Epidermal melanocyte (primary cell): Measurements from ENCODE around the gene ANKLE1.
A peak's percentile ranks its signal among the peaks of the same experiment; 100 is the strongest.

Source experiments
- DNase-seq: peaks from one replicate; pipeline ENCODE4 v3.0.0; 2011; ENCODE audit warnings: low spot score; ENCODE audit not compliant: insufficient read length

ANKLE1 gene

DNA sequence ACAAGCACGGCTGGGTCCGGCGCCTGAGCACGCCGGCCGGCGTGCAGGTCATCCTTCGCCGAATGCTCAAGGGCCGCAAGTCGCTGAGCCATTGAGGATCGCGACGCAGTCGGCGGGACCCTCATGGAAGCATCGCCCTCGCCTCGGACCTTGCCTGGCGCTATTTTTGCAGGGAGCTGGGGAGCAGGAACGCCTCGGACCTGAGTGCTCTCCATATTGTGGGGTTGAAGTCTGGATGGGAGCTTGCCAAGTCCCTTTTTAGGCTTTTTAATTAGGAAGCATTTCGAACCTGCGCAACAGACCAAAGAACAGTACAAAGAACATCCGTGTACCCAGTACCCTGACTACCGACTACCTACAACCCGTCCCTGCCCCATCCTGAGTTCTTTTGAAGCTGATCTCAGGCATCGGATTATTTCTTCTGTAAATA lies 24.6 kb downstream of the ANKLE1 start:
- no peak for DNase-seq

- no peak for DNase-seq
Observed at GRCh38 chr19:17307876-17308377, 26.2 kb downstream of the ANKLE1 start.

DNA sequence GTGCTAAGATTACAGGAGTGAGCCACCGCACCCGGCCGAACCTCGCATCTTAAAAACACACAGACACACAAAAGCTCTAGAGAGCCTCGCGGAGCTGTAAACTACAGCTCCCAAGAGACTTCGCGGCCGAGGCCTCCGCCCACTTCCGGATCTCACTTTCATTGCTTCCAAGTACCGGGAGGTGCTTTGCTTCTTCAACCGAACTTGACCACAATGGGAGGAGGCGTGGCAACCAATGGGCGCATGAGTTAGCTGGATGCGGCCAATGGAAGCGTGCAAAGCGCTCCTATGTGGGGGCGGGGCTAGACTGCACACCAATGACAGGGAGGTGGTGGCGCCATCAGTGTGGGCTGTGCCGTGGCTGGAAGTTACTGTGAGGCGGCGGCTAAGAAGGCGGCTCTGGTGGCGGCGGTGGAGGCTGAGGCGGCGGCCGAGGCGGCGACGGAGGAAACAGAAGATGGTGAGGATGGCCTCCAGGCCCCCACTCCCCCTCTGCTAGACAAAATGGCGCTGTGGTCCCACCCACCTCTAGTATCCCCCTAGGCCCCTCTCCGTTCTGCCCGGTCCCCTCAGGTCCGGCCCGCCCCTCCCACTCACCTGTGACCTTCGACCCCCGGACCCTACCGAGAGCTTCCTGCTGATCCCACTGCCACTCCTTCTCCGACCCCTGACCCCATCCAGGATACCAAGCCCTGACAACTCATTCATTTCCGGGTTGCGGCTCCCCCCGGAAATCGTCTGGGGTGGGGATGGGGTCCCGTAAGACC lies 27.7 kb downstream of the ANKLE1 start, which contains the start of gene DDA1:
TSS of gene DDA1 (plus strand) at position 366 of the 767 bp plus-strand sequence. CDS start at position 458, 92 bp downstream.
- peak; percentile 98 for DNase-seq

DNA sequence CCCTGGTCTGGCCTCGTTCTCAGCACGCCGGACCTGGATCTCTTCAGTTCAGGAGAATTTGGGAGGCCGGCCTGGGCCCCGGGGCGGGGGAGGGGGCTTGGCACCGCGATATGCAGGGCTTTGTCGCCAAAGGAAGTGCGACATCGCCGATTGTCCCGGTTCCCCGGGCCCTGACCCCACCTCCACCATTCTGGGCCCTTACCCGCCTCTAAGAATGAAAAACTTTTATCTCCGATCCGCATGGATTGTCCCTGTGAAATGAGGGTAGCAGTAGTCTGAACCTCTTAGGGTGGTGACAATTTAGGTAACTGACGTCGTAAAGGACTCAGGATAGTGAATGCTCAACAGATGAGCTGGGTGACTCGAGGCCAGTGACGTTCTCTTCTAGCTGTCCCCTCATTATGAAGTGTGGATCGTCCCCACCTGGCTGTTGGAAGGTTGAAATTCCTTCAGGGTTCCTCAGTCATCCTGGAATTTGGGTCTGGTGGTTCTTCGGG lies 28.3 kb downstream of the ANKLE1 start:
- DNase-seq: no peak

- no peak for DNase-seq
Observed at GRCh38 chr19:17311455-17312188, 29.9 kb downstream of the ANKLE1 start.

DNA sequence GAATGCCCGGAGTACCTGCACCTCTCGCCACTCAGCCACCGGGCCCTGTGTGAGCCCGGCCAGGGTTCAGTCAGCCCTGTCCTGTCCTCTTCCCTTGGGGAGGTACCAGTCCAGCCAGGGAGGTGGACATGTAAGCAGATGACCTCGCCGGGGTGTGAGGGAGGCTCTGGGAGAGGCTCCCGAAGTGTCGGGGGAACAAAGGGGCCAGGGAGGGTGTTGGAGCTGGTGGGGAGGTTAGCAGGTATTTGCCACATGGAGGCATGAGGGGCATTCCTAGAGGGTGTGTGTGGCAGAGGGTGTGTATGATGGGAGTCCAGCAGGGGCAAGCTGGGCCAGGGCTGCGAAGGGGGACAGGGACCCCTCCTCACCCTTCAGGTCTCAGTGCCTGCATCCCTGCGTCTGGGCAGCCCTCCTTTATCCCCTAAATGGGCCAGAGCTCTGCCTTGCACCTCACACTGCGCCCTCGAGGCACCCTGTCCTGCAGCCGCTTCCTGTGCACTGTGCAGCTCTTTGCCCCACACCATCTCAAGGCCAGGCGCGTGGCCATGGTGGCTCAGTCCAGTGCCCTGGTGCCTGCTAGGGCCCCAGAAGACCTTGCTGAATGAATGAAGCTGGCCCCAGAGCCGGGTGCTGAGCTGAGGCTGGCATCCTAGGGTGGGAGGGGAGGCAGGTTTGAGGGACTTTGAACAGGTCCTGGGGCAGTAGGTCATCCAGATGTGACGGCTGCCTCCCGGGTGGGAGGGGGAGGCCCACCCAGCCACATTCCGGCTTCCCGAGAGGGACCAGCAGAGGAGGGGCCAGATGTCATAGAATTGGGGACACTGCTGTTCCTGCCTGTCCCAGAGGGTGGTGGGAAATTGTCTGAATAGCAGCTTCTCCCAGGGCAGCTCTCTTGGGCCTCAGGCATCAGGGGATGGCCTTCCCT lies 30.8 kb downstream of the ANKLE1 start:
- DNase-seq: no peak

- DNase-seq: no peak
Observed at GRCh38 chr19:17314007-17314593, 32.4 kb downstream of the ANKLE1 start.

DNA sequence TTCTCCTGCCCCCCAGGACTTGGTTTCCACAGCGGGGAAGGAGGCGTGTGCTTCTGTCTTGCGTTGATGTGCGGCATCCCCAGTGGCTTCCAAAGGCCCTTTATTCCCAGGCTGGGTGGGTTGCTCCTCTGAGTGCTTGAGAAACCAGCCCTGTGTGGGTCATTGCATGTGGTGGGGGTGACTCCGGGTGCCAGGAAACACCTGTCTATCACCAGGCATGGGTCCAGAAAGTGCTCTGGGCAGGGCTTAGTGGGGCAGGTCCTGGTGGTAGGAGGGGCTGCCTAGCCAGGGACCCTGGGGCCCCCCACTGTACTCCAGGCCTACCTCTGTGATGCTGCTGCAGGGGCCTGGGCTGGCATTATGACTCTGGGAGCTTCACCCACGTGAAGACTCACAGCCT lies 37.3 kb downstream of the ANKLE1 start:
- DNase-seq: no peak

DNA sequence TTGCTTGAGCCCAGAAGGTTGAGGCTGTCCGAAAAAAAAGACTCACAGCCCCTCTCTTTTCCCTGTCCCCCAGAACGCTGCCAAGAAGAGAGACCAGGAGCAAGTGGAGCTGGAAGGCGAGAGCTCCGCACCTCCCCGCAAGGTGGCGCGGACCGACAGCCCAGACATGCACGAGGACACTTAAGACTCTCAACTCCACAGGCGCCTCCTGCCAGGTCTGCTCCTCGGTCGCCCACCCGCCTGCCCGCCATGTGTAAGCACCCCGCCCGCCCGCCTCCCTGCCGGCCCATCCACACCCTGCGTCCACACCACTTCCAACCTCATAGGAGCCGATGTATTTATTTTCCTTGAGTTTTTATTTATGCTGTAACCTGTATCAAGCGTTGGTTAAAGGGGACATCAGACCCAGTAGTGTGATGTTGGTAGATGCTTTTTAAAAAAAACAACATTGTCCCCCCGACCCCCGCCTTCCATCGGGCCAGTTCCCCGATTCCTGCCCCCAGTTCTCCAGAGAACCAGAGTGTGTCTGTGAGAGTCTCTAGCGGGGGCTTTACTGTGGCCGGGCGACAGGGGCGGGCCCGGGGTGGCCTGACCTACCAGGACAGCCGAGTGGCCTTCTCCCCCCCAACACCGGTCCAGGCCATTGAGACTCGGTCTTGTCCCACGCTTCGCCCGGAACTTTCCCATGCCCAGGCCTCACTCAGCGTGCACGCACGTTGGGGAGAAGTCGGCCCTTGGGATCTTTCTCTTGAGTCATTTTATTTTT lies 38.0 kb downstream of the ANKLE1 start:
- no peak for DNase-seq

- no peak for DNase-seq
Observed at GRCh38 chr19:17320435-17320834, 38.7 kb downstream of the ANKLE1 start.

DNA sequence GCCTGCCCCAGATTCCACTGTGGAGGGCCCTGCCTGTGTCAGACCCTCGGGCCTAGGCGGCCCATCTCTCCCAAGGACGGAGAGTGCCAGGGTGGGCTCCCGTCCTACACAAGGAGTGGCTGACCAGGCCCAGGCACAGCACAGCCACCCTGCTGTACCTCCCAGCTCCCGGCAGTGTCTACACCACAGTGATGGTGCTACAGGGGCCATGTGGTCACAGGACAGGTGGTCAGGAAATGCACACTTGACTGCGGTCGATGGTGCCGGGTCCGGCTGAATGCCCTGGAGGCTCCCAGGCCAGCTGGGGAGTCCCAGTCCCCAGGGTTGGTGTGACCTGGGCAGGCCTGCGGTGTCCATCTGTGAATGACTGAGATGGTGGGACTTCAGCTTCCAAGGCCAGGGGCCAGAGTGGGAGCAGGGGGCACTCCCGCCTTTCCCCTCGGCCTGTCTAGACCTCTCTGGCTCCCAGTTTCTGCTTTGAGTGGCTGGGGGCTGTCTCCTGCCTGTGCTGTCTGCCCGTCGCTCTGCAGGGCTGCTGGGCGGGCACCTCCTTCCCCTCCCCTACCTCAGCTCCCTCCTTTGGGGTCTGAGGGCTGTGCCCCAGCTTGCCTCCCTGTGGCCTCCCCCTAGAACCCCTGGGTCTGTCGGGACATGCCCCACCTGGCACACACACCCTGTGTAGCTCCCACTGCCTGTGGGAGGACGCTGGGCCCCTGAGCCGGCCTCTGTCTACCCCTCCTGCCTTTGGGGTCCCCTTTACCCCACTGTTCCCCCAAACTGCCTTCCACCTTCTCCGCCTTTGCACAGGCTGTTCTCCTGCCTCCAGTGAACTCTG lies 40.2 kb downstream of the ANKLE1 start:
- DNase-seq: no peak

DNA sequence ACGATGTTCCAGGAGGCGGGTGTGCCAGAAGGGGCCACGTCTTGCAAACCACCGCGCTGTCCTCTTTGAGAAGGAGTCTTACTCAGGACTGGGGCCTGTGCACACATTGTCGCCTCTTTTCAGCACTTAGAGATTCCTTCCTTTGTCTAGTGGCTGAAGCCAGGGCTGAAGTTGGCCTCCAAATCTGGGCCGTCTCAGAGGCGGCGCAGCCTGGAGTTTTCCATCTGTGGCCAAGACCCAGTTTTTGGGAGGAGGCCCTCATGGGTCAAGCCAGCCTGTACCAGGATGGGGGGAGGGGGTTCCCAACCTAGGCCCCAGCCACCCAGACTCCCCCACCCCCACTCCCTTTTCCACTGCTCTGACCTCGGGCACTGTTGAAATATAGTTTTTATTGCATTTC lies 41.2 kb downstream of the ANKLE1 start:
- DNase-seq: no peak

DNA sequence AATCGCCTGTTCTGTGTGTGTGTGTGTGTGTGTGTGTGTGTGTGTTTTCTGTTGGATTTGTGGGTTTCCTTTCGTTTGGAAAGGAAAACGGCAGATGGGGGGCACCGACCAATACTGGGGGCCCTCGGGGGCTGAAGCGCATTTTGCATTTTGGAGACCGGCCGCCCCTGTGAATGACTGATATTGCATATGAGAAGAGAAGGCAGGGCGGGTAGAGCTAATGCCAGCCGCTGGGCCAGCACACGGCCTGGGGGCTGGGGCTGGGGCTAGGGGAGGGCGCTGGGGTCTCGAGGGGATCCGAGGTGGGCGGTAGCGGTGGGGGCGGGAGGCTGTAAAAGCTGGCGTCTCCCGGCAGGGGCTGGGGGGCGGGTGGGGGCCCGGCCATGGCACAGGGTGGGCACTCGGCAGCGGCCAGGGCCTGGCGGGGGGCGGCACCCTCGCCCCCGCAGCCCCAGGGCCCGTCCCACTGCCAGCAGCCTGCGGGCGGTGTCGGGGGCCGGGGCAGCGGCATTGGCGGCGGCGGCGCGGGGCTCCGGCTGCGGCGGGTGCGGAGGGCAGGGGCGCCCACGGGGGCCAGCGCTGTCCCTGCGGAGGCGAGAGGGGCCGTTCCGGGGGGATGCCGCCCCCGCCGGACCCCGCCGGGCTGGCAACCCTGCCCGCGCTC lies 41.7 kb downstream of the ANKLE1 start:
- no peak for DNase-seq

DNA sequence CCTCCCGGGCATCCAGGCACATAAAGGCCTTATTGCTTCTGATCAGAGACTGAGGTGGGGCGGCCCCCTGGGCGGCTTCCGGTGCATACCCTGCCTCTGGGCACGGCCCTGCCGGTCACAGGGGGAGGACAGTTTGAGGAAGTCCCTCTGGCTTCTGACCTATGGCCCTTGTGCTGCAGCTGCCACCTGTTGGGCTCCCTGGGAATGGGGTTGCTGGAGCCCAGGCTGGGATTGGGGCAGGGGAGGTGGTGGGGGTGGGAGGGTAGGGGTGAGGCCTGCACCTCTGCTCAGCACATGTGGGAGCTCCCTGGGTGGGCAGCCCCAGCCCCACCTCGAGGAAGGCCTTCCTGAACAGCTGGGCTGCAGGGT lies 42.2 kb downstream of the ANKLE1 start:
- peak; percentile 53 for DNase-seq

DNA sequence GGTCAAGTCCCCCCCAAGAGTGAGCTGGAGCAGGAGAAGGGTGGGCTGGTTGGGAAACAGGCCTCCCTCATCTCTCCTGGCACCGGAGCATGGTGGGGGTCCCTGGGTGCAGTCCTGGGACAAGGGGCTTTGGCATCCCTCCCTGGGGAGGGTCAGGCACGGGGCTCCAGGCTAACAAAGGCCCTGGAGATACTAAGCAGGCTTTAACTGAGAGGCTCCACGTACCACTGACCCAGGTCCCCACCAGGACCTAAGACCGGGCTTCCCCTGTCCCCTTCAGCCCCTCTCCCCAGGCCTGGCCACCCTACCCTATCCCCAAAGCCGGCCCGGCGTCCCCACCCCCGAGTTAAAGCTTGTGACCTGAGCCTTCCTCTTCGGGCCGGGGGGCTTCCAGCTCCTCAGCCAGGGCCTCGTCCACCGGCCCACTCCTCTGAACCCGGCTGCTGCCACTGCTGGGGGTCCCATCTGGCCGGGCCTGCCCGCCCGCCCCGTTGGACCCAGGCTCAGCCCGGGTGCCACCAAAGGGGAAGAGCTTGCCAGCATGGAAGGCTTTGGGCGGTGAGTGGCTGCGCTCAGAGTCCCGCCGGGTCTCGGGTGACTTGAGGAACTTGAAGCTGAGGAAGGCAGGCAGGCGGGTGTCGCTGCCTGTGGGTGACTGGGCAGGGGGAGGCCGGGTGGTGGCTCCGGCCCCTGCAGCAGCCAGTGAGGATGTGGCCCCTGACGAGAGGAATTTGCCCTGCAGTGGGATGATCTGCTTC lies 42.8 kb downstream of the ANKLE1 start:
- peak; percentile 17 for DNase-seq

DNA sequence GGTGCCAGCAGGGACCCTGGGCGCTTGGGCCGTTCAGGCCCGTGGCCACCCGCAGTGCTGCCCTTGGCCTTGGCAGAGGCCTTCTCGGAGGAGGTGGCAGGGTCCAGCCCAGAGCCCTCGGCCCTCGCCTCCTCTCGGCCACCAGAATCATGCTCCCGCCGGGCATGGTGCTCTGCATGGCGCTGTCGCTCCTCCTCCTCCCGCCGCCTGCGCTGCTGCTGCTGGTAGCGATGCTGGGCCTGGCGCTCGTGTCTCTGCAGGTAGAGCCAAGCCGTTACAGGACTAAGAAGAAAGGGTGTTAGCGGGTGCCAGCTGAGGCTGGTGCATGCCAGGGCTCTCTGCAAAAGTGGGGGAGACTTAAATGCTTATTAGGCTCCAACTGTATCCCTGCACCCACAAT lies 43.4 kb downstream of the ANKLE1 start:
- DNase-seq: no peak

GRCh38 chr19:17325881-17326594 lies 44.3 kb downstream of the ANKLE1 start:
- peak; percentile 18 for DNase-seq
